OCI-LY7 (cell line): ENCODE measurements around the gene RNF130.

Experiments
- CTCF ChIP-seq: fragments of 200-600 bp; sonication (generic); conservative IDR thresholded peaks from 2 replicates; pipeline ENCODE4 v1.5.1; 2014; ENCODE audit warnings: mild to moderate bottlenecking, antibody characterized with exemption, low read length, moderate library complexity, mixed read lengths
- EZH2phosphoT487 ChIP-seq: fragments of 200-600 bp; sonication (generic); IDR thresholded peaks from 2 replicates; pipeline ENCODE4 v1.6.1; 2018; ENCODE audit warnings: low read depth, borderline replicate concordance, mild to moderate bottlenecking, mixed run types, antibody characterized with exemption, low read length, moderate library complexity, mixed read lengths

- TF ChIP-seq CTCF (peak; percentile 76), EZH2phosphoT487 (no peak)
These were observed 18.7 kb upstream of the RNF130 start for GRCh38 chr5:180090098-180090768.
